Measurements from ENCODE around the gene LY6G6C. TPM values are rescaled to one million over a fixed set of nuclear protein-coding genes. Genes with fewer than 3 reads are reported as not detected.
A peak's percentile ranks its signal among the peaks of the same experiment; 100 is the strongest.

LY6G6C gene
- total and polyA plus RNA-seq, 2 of the 13 experiments (the other 11 are each of a cell fraction or from before 2014, with no cell fraction given), result 0.15 TPM; not detected in 1

- no peak for TF ChIP-seq IRF1 (CRISPR knock-in tag; IDR thresholded peaks at IDR 0.05; ENCODE audit: low read depth)
- TF ChIP-seq ZNF558 (CRISPR knock-in tag; IDR thresholded peaks at IDR 0.05; ENCODE audit: borderline replicate concordance), result no peak; the same call in 1 of the 2 replicates
- no peak; the same call in 1 of the 2 replicates for TF ChIP-seq ZSCAN29 (CRISPR knock-in tag; conservative IDR thresholded peaks at IDR 0.05)
- TF ChIP-seq ZHX2 (IDR thresholded peaks at IDR 0.05; ENCODE audit: low read depth), result peak; percentile 49; the same call in 1 of the 2 replicates
- no peak for TF ChIP-seq ZHX2 (CRISPR knock-in tag; IDR thresholded peaks at IDR 0.05; ENCODE audit: borderline replicate concordance)
- peak; percentile 78 for TF ChIP-seq ARID5B (CRISPR knock-in tag; IDR thresholded peaks at IDR 0.05)
- no peak for TF ChIP-seq ZBTB21 (CRISPR knock-in tag; IDR thresholded peaks at IDR 0.05)
- no peak for TF ChIP-seq HCFC1 (IDR thresholded peaks at IDR 0.05; ENCODE audit: low read depth, low read length)
- 0 out of 2 replicates have a peak, but pooled peaks have one; percentile 2 for TF ChIP-seq PRDM4 (CRISPR knock-in tag; IDR thresholded peaks at IDR 0.05; ENCODE audit: borderline replicate concordance)
- TF ChIP-seq SNAI1 (CRISPR knock-in tag; IDR thresholded peaks at IDR 0.05; ENCODE audit: borderline replicate concordance), result no peak
- TF ChIP-seq ZFP90 (CRISPR knock-in tag; IDR thresholded peaks at IDR 0.05; ENCODE audit: borderline replicate concordance), result no peak
- TF ChIP-seq RFX3 (CRISPR knock-in tag; IDR thresholded peaks at IDR 0.05), result no peak
- TF ChIP-seq ZNF350 (CRISPR knock-in tag; IDR thresholded peaks at IDR 0.05; ENCODE audit: borderline replicate concordance, low read depth), result peak; percentile 70
Observed at GRCh38 chr6:31736021-31736767, 14.6 kb upstream of the LY6G6C start, which contains the start of gene CLIC1 (continued).

All from HepG2 (cell line).